K562 (cell line): ENCODE data around the gene PYY. TPM values are rescaled to one million over a fixed set of nuclear protein-coding genes. Genes with fewer than 3 reads are reported as not detected.
A peak's percentile ranks its signal among the peaks of the same experiment; 100 is the strongest.

Source experiments
- ATF1 ChIP-seq, 2 experiments: fragments of 450-650 bp in 1 of 2; IDR thresholded peaks; 2 replicates each; pipeline ENCODE4 v1.6.1; 2016; ENCODE audit warnings: missing compliant biosample characterization in 1 of 2, missing genetic modification characterization in 1 of 2
- CBX5 ChIP-seq: IDR thresholded peaks from 2 replicates; pipeline ENCODE4 v1.6.1; 2014; ENCODE audit warnings: low read depth, borderline replicate concordance
- FOS ChIP-seq: IDR thresholded peaks from 3 replicates; pipeline ENCODE4 v1.6.1; 2011; ENCODE audit not compliant: insufficient read length; ENCODE audit errors: extremely low read depth
- HOXB6 ChIP-seq: fragments of 250-450 bp; sonication (Bioruptor Pico); IDR thresholded peaks from 2 replicates; pipeline ENCODE4 v1.5.1; 2022; ENCODE audit warnings: mild to moderate bottlenecking, borderline replicate concordance
- MEF2A ChIP-seq: IDR thresholded peaks from 2 replicates; pipeline ENCODE4 v1.6.1; 2011; ENCODE audit warnings: low read depth, mild to moderate bottlenecking, low read length, moderate library complexity; ENCODE audit not compliant: control insufficient read depth
- NFRKB ChIP-seq: fragments of 450-650 bp; IDR thresholded peaks from 2 replicates; pipeline ENCODE4 v1.6.1; 2016; ENCODE audit warnings: low read depth
- PTTG1 ChIP-seq: fragments of 450-650 bp; IDR thresholded peaks from 2 replicates; pipeline ENCODE4 v1.6.1; 2016; ENCODE audit warnings: low read depth, mild to moderate bottlenecking, missing genetic modification characterization, missing compliant biosample characterization
- RAD51 ChIP-seq: fragments of 450-650 bp; IDR thresholded peaks from 2 replicates; pipeline ENCODE4 v1.7.1; 2016; ENCODE audit warnings: low read depth, mild to moderate bottlenecking, borderline replicate concordance
- RBM17 ChIP-seq: fragments of 200-400 bp; formaldehyde crosslinking; IDR thresholded peaks from 2 replicates; pipeline ENCODE4 v1.6.1; 2017; ENCODE audit warnings: low read depth, mild to moderate bottlenecking, low read length, borderline replicate concordance
- SMAD2 ChIP-seq: fragments of 150-350 bp; IDR thresholded peaks from 2 replicates; pipeline ENCODE4 v1.6.1; 2014; ENCODE audit warnings: low read depth, mild to moderate bottlenecking, low read length
- THAP7 ChIP-seq: fragments of 250-450 bp; sonication (Bioruptor Pico); IDR thresholded peaks from 2 replicates; pipeline ENCODE4 v1.5.0; 2021
- ZNF165 ChIP-seq: fragments of 250-450 bp; sonication (Bioruptor Pico); IDR thresholded peaks from 2 replicates; pipeline ENCODE4 v1.4.0; 2020; ENCODE audit warnings: borderline replicate concordance
- ZNF436 ChIP-seq: fragments of 250-450, 450-650 bp; sonication (Bioruptor Pico); formaldehyde crosslinking; IDR thresholded peaks from 2 replicates; pipeline ENCODE4 v1.7.0; 2020; ENCODE audit warnings: mild to moderate bottlenecking
- ZNF507 ChIP-seq: conservative IDR thresholded peaks from 2 replicates; pipeline ENCODE4 v1.6.1; 2017; ENCODE audit warnings: missing genetic modification characterization, missing compliant biosample characterization
- ZNF57 ChIP-seq: fragments of 450-650 bp; formaldehyde crosslinking; IDR thresholded peaks from 2 replicates; pipeline ENCODE4 v1.4.0; 2020; ENCODE audit warnings: mild to moderate bottlenecking, moderate library complexity
- ZNF77 ChIP-seq: fragments of 250-450 bp; sonication (Bioruptor Pico); IDR thresholded peaks from 2 replicates; pipeline ENCODE4 v1.5.0; 2020
- polyA plus RNA-seq, 8 experiments: library from polyadenylated mRNA; depleted of rRNA in 4 of 8; stranded (reverse) in 5 of 8; unstranded in 3 of 8; fragments of >200 nt; fragmentation: Nextera tagmentation in 2 of 8; fragmentation: Illumina TruSeq in 1 of 8; extraction: Ambion mirVana in 2 of 8; extraction: Trizol in 1 of 8; gene quantifications; 2 replicates each; pipeline versions ENCODE4 v1.2.1 to v1.2.3, GENCODE V29; 2011 to 2014; ENCODE audit warnings: inconsistent platforms in 1 of 8, missing spikeins in 1 of 8
- total RNA-seq, 7 experiments: library from RNA; depleted of rRNA in 6 of 7; stranded (reverse); fragments of >200 nt in 6 of 7; fragmentation: Illumina TruSeq in 2 of 7; extraction: Trizol in 2 of 7; gene quantifications; 2 replicates each; pipeline versions ENCODE4 v1.2.1 to v1.2.3, GENCODE V29; 2011 to 2021; ENCODE audit warnings: low replicate concordance in 1 of 7
- TF ChIP-seq, protein P1 (sequence below): fragments of 200-800 bp; sonication (Bioruptor generic); IDR thresholded peaks from 2 replicates; pipeline ENCODE4 v1.6.1; 2016; ENCODE audit warnings: missing genetic modification characterization, missing compliant biosample characterization
- TF ChIP-seq, protein P2 (sequence below): fragments of 250-450 bp; sonication (Bioruptor Pico); IDR thresholded peaks from 2 replicates; pipeline ENCODE4 v1.8.0; 2022; ENCODE audit warnings: moderate library complexity, mild to moderate bottlenecking, inconsistent platforms
- TF ChIP-seq, protein P3 (sequence below): fragments of 250-450 bp; sonication (Bioruptor Pico); IDR thresholded peaks from 2 replicates; pipeline ENCODE4 v1.4.0; 2020

PYY gene
- total and polyA plus RNA-seq, 9 of the 15 experiments (the other 6 are each of a cell fraction or from before 2014, with no cell fraction given): not detected

DNA sequence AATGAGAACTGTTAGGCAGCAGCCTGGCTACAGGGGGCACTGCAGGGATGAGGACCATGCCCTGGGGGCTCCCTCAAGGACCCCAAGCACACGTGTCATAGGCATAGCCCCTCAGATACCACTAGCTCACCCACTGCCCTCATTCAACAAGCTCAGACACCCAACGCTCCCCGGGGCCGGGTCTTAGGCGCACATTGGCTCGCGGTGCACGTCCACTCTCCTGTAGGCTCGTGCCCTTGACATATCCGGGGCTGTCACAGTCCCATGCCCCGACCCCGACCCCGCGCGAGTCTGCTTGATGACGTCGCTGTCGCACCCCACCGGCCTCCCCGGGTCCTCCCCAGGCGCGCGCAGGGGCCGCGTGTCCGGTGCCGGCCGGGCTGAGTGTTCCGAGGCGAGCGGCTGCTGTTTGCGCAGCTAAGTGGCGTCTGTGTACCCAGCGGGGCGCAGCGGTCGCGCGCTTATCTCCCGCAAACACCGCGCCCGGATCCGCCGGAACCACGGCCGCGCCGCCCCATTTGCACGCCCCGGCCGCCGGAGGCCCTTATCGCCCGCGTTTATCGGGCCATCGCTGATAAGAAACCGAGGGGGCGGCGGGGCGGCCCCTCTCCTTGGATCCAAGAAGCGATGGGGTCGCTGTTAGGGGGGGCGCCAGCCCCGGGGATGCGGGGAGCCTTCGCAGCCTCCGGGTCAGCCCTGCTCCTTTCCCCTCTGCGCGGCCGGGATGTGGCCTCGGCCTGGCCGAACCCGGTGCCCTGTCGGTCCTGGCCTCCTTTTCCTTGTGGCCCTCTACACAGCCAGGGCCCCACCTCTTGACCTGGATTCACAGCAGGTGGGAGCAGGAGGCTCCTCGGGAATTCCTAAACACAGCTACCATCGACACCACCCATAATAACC is 30.0 kb upstream of the PYY start (continued):
- TF ChIP-seq, protein P1, sequence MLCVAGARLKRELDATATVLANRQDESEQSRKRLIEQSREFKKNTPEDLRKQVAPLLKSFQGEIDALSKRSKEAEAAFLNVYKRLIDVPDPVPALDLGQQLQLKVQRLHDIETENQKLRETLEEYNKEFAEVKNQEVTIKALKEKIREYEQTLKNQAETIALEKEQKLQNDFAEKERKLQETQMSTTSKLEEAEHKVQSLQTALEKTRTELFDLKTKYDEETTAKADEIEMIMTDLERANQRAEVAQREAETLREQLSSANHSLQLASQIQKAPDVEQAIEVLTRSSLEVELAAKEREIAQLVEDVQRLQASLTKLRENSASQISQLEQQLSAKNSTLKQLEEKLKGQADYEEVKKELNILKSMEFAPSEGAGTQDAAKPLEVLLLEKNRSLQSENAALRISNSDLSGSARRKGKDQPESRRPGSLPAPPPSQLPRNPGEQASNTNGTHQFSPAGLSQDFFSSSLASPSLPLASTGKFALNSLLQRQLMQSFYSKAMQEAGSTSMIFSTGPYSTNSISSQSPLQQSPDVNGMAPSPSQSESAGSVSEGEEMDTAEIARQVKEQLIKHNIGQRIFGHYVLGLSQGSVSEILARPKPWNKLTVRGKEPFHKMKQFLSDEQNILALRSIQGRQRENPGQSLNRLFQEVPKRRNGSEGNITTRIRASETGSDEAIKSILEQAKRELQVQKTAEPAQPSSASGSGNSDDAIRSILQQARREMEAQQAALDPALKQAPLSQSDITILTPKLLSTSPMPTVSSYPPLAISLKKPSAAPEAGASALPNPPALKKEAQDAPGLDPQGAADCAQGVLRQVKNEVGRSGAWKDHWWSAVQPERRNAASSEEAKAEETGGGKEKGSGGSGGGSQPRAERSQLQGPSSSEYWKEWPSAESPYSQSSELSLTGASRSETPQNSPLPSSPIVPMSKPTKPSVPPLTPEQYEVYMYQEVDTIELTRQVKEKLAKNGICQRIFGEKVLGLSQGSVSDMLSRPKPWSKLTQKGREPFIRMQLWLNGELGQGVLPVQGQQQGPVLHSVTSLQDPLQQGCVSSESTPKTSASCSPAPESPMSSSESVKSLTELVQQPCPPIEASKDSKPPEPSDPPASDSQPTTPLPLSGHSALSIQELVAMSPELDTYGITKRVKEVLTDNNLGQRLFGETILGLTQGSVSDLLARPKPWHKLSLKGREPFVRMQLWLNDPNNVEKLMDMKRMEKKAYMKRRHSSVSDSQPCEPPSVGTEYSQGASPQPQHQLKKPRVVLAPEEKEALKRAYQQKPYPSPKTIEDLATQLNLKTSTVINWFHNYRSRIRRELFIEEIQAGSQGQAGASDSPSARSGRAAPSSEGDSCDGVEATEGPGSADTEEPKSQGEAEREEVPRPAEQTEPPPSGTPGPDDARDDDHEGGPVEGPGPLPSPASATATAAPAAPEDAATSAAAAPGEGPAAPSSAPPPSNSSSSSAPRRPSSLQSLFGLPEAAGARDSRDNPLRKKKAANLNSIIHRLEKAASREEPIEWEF (CRISPR knock-in tag): no peak
- TF ChIP-seq CBX5: 0 out of 2 replicates have a peak, but pooled peaks have one; percentile 28
- no peak for TF ChIP-seq NFRKB
- TF ChIP-seq ZNF507: no peak
- no peak for TF ChIP-seq ZNF165 (CRISPR knock-in tag)
- no peak for TF ChIP-seq ZNF77 (CRISPR knock-in tag)
- TF ChIP-seq MEF2A: no peak
- no peak for TF ChIP-seq RAD51
- TF ChIP-seq, protein P2, sequence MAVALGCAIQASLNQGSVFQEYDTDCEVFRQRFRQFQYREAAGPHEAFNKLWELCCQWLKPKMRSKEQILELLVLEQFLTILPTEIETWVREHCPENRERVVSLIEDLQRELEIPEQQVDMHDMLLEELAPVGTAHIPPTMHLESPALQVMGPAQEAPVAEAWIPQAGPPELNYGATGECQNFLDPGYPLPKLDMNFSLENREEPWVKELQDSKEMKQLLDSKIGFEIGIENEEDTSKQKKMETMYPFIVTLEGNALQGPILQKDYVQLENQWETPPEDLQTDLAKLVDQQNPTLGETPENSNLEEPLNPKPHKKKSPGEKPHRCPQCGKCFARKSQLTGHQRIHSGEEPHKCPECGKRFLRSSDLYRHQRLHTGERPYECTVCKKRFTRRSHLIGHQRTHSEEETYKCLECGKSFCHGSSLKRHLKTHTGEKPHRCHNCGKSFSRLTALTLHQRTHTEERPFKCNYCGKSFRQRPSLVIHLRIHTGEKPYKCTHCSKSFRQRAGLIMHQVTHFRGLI (CRISPR knock-in tag): no peak
- no peak for TF ChIP-seq FOS
- TF ChIP-seq ZNF436: no peak
- TF ChIP-seq ZNF57: no peak
- TF ChIP-seq THAP7: no peak
- TF ChIP-seq HOXB6 (CRISPR knock-in tag): no peak
- TF ChIP-seq SMAD2: no peak
- peak; percentile 66 for TF ChIP-seq ATF1 (CRISPR knock-in tag; IDR thresholded peaks at IDR 0.05)
- TF ChIP-seq ATF1 (tag; IDR thresholded peaks at IDR 0.05): peak; percentile 89
- no peak for TF ChIP-seq PTTG1 (tag)
- TF ChIP-seq, protein P3, sequence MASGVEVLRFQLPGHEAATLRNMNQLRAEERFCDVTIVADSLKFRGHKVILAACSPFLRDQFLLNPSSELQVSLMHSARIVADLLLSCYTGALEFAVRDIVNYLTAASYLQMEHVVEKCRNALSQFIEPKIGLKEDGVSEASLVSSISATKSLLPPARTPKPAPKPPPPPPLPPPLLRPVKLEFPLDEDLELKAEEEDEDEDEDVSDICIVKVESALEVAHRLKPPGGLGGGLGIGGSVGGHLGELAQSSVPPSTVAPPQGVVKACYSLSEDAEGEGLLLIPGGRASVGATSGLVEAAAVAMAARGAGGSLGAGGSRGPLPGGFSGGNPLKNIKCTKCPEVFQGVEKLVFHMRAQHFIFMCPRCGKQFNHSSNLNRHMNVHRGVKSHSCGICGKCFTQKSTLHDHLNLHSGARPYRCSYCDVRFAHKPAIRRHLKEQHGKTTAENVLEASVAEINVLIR (CRISPR knock-in tag): no peak
- no peak for TF ChIP-seq RBM17
